Cortex of kidney (tissue), 1 donor: ENCODE data around the gene COL24A1.

Experiments
- DNase-seq: peaks from one replicate; lab custom pipeline; 2025; lab: John Stamatoyannopoulos, UW

The COL24A1 gene

DNA sequence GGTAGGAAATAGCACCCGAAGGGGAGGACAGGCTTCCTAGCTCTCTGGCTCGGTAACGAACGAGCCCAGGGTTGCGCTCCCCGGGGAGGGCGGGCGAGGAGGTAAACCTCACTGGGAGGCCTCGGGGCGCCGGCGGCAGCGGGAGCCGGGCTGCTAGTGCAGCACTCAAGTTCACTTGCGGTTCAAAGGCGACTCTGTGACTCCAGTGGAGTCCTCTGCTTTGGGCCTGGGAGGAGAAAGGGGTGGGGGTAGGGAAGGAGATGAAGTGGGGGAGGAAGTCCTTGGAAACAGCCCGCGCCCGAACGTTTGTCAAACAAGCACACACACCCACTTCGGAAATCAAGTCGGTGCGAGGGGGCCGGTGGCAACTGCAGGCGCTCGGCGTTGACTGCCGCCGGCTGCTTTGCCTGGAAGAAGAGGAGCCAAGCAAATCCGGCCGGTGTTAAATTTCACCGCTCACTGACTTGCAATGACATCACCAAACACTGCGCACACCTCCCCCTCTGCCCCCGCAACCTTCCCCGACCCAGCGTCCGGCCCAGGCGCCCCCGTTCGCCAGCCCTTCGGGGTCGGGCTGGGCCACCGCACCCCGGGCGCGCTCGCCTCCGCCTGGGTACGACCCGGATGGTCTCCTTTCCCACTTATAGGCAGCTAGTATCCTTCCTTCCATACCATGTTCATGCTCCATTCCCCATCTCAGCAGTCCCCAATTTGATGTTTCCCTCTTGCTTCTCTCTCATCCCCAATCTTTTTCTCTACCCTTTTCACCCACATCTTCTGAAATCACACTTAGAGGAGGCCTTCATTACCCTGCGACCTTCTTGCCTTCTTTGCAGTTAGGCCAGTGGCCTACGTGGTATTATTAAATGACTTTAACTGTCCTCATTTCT lies at the start of gene COL24A1:
Gene COL24A1, minus strand, starts transcription at position 207 of the 890 bp plus-strand sequence. CDS start 376 bp downstream, outside the sequence.
- no peak for DNase-seq

DNA sequence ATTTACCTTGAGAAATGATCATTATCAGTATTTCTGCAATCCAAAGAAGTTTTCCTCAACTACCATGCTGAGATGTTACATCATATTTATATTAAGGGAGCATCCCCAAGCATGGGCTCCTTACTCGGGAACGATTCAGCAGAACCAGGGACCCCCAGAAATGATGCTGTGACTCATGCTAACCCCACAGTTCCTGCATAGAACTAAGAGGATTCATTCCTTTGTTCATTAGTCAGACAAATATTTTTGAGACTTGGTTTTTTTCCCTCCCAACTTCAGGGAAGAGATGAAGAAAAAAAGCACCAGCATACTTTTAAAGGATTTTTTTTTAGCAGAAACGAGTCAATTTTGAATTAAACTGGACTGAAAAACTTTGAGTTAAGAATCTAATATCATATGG lies 49.2 kb upstream of the COL24A1 start:
- no peak for DNase-seq

DNA sequence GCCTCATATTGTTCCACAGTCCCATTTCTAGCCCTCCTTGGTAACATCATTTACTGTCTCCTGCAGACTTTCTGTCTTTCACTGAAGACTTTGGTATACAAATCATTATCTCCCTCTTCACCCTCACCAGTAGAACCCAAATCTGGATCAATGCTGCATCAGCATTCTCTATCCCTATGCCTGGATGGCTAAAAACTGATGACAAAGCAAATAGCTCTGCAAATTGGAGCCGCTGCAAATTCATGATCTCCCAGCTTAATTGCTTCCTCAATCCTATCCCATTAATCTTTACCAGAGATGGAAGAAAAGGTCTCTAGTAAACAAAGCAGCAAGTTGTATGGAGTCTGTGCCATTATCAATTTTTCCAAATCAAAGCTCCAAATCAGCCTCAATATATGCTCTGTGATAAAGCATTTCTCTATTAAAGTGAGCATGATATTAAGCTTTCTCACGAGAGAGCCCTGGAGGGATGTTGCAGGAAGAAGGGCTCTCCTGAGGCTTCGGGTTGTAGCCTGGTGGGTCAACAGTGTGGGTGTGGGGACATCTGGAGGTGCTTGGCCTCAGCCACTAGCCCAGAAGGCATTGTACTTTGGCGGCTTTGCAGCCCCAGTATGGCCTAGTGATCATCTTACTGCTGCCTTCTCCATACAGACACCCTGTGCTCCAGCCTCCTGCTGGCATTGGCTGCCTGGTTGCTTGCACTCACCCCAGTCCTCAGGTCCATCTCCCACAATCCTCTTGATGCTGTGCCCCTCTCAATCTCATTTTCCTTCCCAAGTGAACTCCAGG lies 46.2 kb upstream of the COL24A1 start:
- DNase-seq = no peak

DNA sequence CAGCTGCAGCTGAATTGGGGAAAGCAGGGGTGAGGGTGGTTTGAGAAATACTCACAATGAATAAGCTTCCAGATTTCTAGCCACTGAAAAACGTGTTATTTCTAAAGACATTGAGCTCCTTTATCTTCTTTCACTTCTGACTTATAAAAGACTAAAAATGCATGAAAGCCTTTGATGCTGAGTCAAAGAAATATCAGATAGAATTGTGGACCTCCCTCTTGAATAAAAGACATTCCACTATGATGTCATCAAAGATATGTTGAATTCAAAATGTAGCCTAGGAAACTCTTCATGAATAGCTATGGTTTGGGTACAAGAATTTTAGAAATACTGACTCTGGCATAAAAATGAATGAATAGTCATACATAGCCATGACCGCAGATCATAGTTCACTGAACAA lies 44.7 kb upstream of the COL24A1 start:
- no peak for DNase-seq

DNA sequence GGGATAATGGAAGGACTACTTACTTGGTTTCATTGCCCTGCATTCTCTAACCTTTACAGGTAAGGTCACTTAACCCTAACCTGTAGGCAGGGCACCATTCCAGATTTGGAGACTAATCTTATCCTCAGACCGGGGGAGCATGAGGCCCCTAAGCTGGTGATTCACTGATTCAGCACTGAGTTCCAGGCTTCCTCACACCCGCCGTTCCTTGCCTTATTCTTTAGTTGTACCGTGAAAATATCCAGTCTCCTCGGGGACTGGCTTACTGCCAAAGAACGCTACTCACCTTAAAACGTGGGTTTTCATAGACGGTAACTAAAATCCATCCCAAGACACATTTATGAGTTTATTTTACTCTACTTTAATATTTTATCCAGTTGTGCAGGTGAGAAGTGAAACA lies 44.3 kb upstream of the COL24A1 start:
- DNase-seq = no peak

GRCh38 chr1:86197206-86197855 lies 40.8 kb upstream of the COL24A1 start:
- no peak for DNase-seq

- DNase-seq = no peak
Measured at GRCh38 chr1:86195281-86195680, 38.7 kb upstream of the COL24A1 start.

DNA sequence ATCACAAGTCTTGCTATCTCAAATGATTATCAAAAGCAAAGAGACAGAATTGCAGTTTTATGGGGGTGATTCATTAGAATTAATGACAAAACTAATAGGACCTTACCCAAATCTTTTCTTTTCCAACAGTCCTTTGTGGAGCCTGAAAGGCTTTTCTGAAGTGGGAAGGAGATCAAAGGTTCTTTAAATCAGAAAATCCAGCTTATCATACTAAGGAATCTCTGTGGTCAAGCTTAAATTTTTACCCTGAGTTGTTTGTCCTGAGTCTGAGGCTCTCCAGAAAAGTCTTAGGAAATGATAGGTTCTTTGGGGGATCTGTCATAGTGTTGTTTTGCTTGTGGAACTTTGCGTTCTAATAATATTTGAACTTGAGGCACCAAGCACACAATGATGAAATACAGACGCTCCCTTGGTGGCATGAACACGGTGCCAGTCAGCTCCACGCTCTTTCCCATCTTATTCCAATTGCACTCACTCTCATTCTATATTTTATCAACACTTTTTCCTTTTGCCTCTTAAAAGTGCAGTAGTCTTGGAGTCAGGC lies 38.0 kb upstream of the COL24A1 start:
- DNase-seq = no peak

DNA sequence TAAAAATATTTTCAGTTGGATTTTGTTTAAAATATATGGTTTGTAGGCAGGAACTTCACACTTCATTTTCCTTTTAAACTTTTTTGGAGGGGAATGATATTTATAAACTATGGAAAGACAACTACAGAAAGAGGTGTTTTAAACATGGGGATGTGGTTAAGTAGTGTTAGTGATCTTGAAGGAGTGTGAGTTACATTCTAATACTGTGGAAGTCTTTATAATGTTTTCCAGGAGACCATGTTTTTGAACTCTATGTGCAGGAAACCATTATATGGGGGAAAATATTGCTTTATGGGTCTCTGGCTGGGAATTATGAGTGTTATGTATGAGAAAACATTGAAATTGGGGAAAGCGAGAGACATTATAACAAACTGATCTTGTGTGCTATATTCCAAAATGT lies 35.8 kb upstream of the COL24A1 start:
- DNase-seq = no peak

DNA sequence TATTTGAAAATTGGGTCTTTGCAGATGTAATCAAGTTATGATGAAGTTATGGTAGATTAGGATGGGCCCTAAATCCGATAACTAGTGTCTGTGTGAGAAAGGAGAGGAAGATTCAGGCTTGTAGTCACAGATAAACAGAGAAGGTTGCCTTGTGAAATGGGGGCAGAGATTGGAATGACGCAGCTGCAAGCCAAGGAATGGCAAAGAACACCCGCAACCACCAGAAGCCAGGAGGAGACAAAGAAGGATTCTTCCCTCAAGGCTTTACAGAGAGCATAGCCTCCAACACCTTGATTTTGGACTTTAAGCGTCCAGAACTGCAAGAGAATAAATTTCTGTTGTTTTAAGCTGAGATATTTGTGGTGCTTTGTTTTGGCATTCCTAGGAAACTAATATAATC lies 35.4 kb upstream of the COL24A1 start:
- no peak for DNase-seq

GRCh38 chr1:86190873-86191272 lies 34.3 kb upstream of the COL24A1 start:
- DNase-seq = no peak

DNA sequence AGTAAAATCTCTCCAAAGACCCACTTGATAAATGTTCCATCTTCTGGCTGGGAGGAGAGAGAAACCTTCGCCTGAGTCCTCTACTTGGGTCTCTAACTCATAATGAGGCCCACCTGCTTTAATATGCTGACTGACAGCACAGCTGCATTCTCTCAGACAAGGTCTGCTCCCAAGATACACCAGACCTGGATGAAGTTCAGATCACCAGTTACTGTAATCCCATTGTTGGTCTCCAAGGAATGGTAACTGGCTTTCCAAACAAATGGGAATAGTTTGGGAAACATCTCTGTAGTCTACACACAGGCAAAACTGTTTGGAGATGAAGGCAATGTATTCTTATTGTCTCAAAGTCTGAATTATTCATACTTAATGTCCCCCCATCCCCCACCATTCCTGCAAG lies 27.9 kb upstream of the COL24A1 start:
- DNase-seq = no peak

DNA sequence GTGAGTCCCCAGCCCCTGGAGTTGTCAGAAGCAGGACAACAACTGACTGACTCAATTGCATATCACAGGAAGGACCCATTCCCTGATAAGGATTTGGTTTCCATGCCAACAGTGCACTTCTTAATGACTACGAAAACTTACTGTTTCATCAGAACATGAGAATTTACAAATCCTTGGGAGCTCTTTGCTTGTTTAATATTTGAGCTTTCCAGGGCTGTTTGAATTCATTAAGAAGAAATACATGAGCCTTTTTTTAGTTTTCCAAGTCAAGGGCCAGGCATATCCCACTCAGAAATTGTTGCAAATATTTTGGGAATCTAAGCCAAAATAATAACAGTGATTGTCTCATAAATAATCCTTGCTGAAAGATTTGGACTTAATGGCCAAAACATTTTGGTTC lies 27.2 kb upstream of the COL24A1 start:
- DNase-seq = no peak

GRCh38 chr1:86176226-86176625 lies 19.7 kb upstream of the COL24A1 start:
- DNase-seq = no peak

- DNase-seq = no peak
Measured at GRCh38 chr1:86175756-86176155, 19.2 kb upstream of the COL24A1 start.

GRCh38 chr1:86169625-86170024 lies 13.1 kb upstream of the COL24A1 start:
- no peak for DNase-seq

GRCh38 chr1:86159800-86160199 lies 3.2 kb upstream of the COL24A1 start:
- no peak for DNase-seq

DNA sequence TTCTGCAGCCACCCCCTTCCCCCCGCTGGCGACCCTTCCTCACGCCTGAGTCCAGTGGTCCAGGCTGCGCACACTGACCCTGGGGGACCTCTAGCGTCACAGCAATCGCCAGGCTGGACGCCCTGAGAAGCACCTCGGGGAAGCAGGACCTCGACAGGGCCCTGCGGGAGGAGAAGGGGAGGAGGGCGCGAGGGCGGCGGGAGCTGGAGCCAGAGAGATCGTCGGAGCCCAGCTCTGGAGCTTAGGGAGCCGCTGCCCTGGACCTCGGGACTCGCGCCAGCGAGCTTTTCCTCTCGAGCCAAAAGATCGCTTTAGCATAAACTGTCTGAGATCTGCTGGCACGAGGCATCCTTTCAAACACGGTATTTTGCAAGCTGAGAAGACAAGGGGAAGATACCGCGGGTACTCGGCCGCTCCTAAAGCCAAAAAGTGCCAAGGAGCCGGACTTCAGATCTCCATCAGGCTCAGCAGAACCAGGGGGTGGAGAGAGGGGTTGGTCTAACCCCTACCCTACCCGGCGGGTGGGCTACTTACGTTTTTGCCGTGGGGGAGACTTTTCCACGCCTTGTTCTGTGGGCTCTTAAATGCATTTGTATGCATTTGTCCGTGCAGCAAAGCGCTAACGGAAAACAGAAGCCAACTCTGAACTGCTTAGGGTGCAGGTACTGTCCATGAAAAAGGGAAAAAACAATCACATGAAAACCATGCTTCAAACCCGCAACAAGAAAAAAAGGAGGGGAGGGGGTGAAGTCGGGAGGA lies 586 bp downstream of the COL24A1 start:
- DNase-seq = no peak

- no peak for DNase-seq
Measured at GRCh38 chr1:86155051-86155806, 1.3 kb downstream of the COL24A1 start.

DNA sequence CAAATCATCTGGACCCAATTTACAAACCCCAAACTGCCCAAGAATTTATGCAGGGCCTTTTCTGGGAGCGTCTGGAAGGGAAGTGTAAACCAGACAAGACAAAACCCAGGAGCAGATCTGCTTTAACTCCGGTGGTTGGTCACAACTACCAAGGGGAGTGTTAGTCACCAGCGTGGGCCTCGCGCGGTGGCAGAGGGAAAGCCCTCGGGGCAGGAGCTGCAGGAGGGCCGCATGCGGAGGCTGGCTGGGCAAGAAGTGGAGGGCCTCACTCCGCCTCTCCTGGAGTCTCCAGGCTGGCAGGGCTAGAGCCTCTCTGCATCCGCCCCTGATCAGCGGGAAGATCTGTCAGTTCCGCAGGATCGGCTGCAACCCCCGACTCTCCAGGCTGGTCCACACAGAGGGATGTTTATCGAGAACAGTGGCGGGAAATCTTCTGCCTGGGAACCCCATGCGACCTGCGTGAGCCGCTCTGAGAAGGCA lies 2.0 kb downstream of the COL24A1 start:
- DNase-seq = no peak

GRCh38 chr1:86153836-86154235 lies 2.7 kb downstream of the COL24A1 start:
- no peak for DNase-seq
